PC-9 (cell line): ENCODE results near the gene NUP43. TPM values are rescaled to one million over a fixed set of nuclear protein-coding genes. Genes with fewer than 3 reads are reported as not detected.

Experiments
- BruUV-seq: library from RNA; stranded (reverse); fragments of 400-500 nt; replicated peaks from 2 replicates; lab custom pipeline; 2021; lab: Mats Ljungman, UMichigan
- CTCF ChIA-PET: fragments of 300-600 bp; sonication (Branson Sonifier 250); formaldehyde crosslinking; loops from one replicate; lab custom pipeline; 2022; ENCODE audit warnings: antibody characterized with exemption; lab: Charles Lee
- POLR2A ChIA-PET: fragments of 300-600 bp; sonication (Branson Sonifier 250); formaldehyde crosslinking; loops from one replicate; lab custom pipeline; 2022; ENCODE audit warnings: antibody characterized with exemption; ENCODE audit not compliant: unreplicated experiment; lab: Charles Lee
- DNase-seq, 2 experiments: peaks; one replicate each; pipeline versions ENCODE4 v3.0.0 to v3.0.0-alpha.2; 2015 to 2022; ENCODE audit warnings: mixed read lengths in 1 of 2
- H2AFZ ChIP-seq: fragments of 200-600 bp; sonication (generic); 2 replicates; pipeline ENCODE4 v1.8.1; 2017; ENCODE audit warnings: antibody characterized with exemption
- H3F3A ChIP-seq: fragments of 200-600 bp; sonication (generic); 2 replicates; pipeline ENCODE4 v1.8.1; 2017; ENCODE audit warnings: antibody characterized with exemption, mild to moderate bottlenecking, low read depth; ENCODE audit not compliant: insufficient read depth
- H3K27ac ChIP-seq: fragments of 200-600 bp; sonication (generic); 2 replicates; pipeline ENCODE4 v1.6.1; 2016; ENCODE audit warnings: mixed run types
- H3K27me3 ChIP-seq: fragments of 200-600 bp; sonication (generic); 2 replicates; pipeline ENCODE4 v1.6.1; 2016; ENCODE audit warnings: low read depth, mixed run types; ENCODE audit not compliant: insufficient read depth
- H3K36me3 ChIP-seq: fragments of 200-600 bp; sonication (generic); 2 replicates; pipeline ENCODE4 v1.6.1; 2016; ENCODE audit warnings: low read depth, mixed run types
- H3K4me1 ChIP-seq: fragments of 200-600 bp; sonication (generic); replicated peaks from 2 replicates; pipeline ENCODE4 v1.6.1; 2016; ENCODE audit warnings: mixed run types; ENCODE audit not compliant: insufficient read depth
- H3K4me2 ChIP-seq: fragments of 200-600 bp; sonication (generic); 2 replicates; pipeline ENCODE4 v1.6.1; 2017; ENCODE audit warnings: mixed run types
- H3K4me3 ChIP-seq: fragments of 200-600 bp; sonication (generic); 2 replicates; pipeline ENCODE4 v1.6.1; 2016; ENCODE audit warnings: mixed run types
- H3K79me2 ChIP-seq: fragments of 200-600 bp; sonication (generic); 2 replicates; pipeline ENCODE4 v1.6.1; 2017; ENCODE audit warnings: low read depth, mixed run types
- H3K9me2 ChIP-seq: fragments of 200-600 bp; sonication (generic); 2 replicates; pipeline ENCODE4 v1.8.1; 2017; ENCODE audit warnings: mild to moderate bottlenecking; ENCODE audit not compliant: insufficient read depth
- H3K9me3 ChIP-seq: fragments of 200-600 bp; sonication (generic); 2 replicates; pipeline ENCODE4 v1.8.1; 2016; ENCODE audit warnings: low read depth; ENCODE audit not compliant: insufficient read depth
- H4K20me1 ChIP-seq: fragments of 200-600 bp; sonication (generic); 2 replicates; pipeline ENCODE4 v1.8.1; 2017; ENCODE audit not compliant: insufficient read depth
- CTCF ChIP-seq: fragments of 200-600 bp; sonication (generic); conservative IDR thresholded peaks from 2 replicates; pipeline ENCODE4 v1.6.1; 2017; ENCODE audit warnings: mixed run types, antibody characterized with exemption, mild to moderate bottlenecking, moderate library complexity
- EZH2 ChIP-seq: fragments of 200-600 bp; sonication (generic); IDR thresholded peaks from 2 replicates; pipeline ENCODE4 v1.8.0; 2017; ENCODE audit warnings: antibody characterized with exemption, low read depth
- intact Hi-C: fragments of 100-400 bp; cut with micrococcal nuclease; formaldehyde crosslinking; loops from one replicate; pipeline ENCODE4 v1.10.0; 2022; ENCODE audit not compliant: unreplicated experiment
- total RNA-seq: library from RNA; stranded (reverse); gene quantifications from 2 replicates; pipeline ENCODE4 v1.2.3, GENCODE V29; 2021

The NUP43 gene
- total RNA-seq, 1 experiment from 2014 or later, result 36.2 TPM

- H3K4me1 ChIP-seq, result no peaks in the 10 kb centered on the region
- DNase-seq, result no peak
- H3K9me2 ChIP-seq, result no peaks in the 10 kb centered on the region
- ChIA-PET POLR2A (no interaction called here), CTCF (no interaction called here)
- intact Hi-C loops, result no loop called here
- TF ChIP-seq CTCF, result no peak
- no peak for TF ChIP-seq EZH2
- peaks cover 25% of the 10 kb centered on the region for H3K79me2 ChIP-seq
- H3K36me3 ChIP-seq, result peaks cover 5% of the 10 kb centered on the region
- H2AFZ ChIP-seq, result no peak overlapping the region
- H3F3A ChIP-seq, result 0 out of 2 replicates have a peak, but pooled peaks cover 7% of the 10 kb centered on the region
- H3K9me3 ChIP-seq, result no peaks in the 10 kb centered on the region
- H3K27ac ChIP-seq, result no peak overlapping the region
- peaks cover 11% of the 10 kb centered on the region for H4K20me1 ChIP-seq
- BruUV-seq, result no TSS peak
- H3K27me3 ChIP-seq, result no peaks in the 10 kb centered on the region
- no peak overlapping the region for H3K4me3 ChIP-seq
- H3K4me2 ChIP-seq, result no peak overlapping the region
Measured at GRCh38 chr6:149696901-149697300, 49.4 kb downstream of the NUP43 start.

GRCh38 chr6:149694921-149695320 lies 51.4 kb downstream of the NUP43 start:
- ChIA-PET POLR2A (no interaction called here), CTCF (no interaction called here)
- Histone ChIP-seq H3K4me2 (no peak overlapping the region), H3K9me2 (no peaks in the 10 kb centered on the region), H3K27me3 (no peaks in the 10 kb centered on the region), H2AFZ (no peak overlapping the region), H3F3A (0 out of 2 replicates have a peak, but pooled peaks cover 7% of the 10 kb centered on the region), H3K36me3 (peaks cover 2% of the 10 kb centered on the region), H3K79me2 (peaks cover 20% of the 10 kb centered on the region), H3K4me1 (no peaks in the 10 kb centered on the region), H3K27ac (no peak overlapping the region), H3K4me3 (no peak overlapping the region), H3K9me3 (no peaks in the 10 kb centered on the region), H4K20me1 (peaks cover 7% of the 10 kb centered on the region)
- no peak for TF ChIP-seq EZH2
- TF ChIP-seq CTCF, result no peak
- intact Hi-C loops, result no loop called here
- BruUV-seq, result no TSS peak
- no peak for DNase-seq

GRCh38 chr6:149691201-149691600 lies 55.1 kb downstream of the NUP43 start:
- Histone ChIP-seq H3K4me1 (no peaks in the 10 kb centered on the region), H3K4me2 (no peak overlapping the region), H3K27me3 (no peaks in the 10 kb centered on the region), H3F3A (peaks cover 5% of the 10 kb centered on the region; the same call in 1 of the 2 replicates), H4K20me1 (peaks cover 2% of the 10 kb centered on the region; the same call in 1 of the 2 replicates), H3K27ac (no peak overlapping the region), H2AFZ (no peak overlapping the region), H3K9me3 (no peaks in the 10 kb centered on the region), H3K9me2 (no peaks in the 10 kb centered on the region), H3K36me3 (peaks cover 2% of the 10 kb centered on the region; the same call in 1 of the 2 replicates), H3K4me3 (no peak overlapping the region), H3K79me2 (no peaks in the 10 kb centered on the region; the same call in 1 of the 2 replicates)
- DNase-seq, result no peak
- no peak for TF ChIP-seq EZH2
- no peak for TF ChIP-seq CTCF
- intact Hi-C loops, result no loop called here
- ChIA-PET CTCF (no interaction called here), POLR2A (no interaction called here)
- BruUV-seq, result no TSS peak
